Activated CD4-positive, alpha-beta T cell treated with anti-CD3 and anti-CD28 coated beads, Interleukin-2, amount 50 U/mL, for 4 hours (primary cell): ENCODE results near the gene ABHD16A.
A peak's percentile ranks its signal among the peaks of the same experiment; 100 is the strongest.
"Not testable (repeated sequence)": the region's sequence is repeated elsewhere in the genome, so short reads cannot be mapped to it uniquely, and the experiment has no call there.

Experiments used
- DNase-seq, 2 experiments: peaks; one replicate each; pipeline ENCODE4 v3.0.0-alpha.2; 2020

Gene ABHD16A

DNA sequence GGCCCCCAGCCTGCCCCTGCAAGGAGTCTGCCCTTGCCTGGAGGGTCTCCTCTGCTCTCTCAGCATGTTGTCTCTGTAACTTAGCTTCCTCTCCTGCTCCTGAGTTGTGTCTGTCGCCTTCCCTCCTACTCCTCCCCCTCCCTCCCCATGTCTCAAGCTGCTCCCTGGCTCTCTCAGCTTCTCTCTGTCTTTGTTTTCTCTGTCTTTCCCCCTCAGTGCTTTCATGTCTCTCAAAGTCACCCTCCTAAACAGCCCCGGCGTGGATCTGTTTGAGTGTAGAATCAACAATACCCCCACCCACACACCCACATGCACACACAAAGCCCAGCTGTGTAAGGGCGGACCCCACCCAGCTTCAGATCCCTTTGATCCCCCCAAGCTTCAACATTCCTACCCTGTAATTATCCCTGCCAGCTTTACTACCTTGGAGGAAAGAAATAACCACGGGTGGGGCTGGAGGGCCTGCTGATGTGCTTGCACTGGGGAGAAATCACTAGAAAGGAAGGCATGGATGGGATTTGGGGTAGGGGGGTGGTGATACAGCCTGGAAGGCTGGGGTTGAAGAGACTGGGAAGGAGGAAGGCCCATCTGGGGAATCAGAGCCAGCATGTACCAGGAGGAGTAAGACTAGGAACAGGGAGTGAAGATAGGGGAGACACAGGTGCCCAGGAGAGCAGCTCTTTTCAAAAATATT, 11.0 kb upstream of the ABHD16A start:
- no peak for DNase-seq

DNA sequence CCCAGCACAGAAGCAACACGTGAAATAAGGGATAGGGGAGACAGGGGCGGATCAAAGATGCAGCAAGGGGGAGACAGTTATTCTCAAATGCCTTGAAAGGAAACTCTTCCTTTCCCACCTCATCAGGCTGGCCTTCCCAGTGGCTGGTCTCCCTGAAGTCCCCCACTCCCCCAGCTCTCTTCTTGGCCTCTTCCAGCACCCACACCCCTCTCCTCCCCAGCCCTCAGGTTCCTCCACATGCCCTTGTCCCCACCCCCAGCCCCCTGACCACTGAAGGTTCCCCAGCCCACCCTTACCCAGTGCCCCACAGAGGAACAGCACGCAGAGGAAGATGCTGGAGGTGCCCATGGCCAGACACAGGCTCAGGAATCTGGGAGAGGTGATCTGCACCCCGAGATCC, 10.3 kb upstream of the ABHD16A start:
- no peak for DNase-seq

DNA sequence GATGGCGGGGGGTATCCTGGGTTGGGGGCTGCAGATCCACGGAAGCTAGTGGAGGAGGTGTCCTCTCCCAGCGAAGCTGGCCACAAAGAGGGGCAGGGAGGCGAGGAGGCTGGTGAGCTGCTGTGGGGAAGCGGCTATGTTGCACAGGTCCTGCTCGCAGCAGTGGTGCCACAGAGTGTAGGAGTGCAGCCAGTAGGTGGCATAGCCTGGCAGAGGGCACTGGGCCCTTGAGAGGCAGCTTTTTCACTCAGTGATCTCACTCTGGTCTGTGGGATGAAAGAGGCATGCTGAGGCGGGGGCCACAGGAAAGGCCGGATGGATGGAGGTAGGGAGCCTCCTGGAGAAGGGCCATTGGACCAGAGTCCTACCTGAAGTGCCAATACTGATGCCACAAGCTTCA, 9.2 kb upstream of the ABHD16A start:
- no peak for DNase-seq

DNA sequence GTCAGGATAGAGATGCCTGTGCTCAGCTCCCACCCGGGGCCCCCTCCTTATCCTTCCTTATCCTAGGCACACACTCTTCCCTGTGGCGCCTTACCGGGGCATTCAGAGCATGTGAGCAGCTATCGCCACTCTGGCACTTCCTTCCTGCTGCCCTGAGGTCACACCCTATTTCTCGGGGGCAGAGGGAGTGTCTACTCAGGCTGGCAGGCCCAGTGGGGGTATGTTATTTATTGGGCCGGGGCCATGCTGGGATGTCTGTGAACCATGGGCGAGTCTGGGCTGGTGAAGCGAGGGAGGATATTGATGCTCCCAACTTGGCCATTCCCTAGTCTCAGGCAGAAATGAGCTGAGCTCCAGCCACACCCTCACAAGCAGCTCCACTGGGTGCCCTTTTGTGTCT, 8.1 kb upstream of the ABHD16A start:
- no peak for DNase-seq

DNA sequence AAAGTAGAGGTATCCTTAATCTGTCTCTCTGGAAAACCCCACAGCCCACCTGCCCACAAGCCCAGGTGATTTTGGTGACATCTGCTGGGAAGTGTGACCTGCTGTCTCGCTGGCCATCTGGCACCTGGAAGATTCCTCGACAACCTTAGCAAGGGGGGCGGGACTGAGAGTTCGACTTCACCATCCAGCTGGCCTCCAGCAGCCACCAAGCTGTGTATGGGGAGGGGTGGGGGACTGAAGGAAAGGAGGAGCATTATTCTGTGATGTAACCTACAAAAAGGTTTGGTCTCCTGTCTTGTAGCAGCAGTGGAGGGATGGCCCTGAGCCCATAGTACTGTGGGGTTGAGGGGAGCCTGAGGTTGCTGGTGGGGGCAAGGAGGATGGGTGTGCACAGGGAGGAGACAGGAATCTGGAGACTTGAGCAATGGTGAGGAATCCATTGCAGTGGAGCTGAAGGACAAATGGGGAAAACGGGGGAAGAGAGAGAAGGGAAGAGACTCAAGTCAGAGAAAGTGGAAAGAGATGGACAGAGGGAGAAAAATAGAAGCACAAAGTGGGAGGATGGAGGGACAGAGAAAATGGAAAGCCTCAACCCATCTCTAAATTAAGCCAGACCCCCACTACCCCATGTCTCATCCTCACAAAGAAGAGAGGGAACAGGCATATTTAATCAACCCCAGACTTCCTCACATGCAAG, 7.5 kb upstream of the ABHD16A start:
- DNase-seq = no peak

DNA sequence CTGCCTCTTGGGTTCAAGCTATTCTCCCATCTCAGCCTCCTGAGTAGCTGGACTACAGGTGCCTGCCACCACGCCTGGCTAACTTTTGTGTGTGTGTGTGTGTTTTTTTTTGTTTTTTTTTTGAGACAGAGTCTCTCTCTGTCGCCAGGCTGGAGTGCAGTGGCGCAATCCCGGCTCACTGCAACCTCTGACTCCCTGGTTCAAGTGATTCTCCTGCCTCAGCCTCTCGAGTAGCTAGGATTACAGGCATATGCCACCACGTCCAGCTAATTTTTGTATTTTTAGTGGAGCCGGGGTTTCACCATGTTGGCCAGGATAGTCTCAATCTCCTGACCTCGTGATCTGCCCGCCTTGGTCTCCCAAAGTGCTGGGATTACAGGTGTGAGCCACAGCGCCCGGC, 6.0 kb upstream of the ABHD16A start:
- DNase-seq = not testable (repeated sequence)

DNA sequence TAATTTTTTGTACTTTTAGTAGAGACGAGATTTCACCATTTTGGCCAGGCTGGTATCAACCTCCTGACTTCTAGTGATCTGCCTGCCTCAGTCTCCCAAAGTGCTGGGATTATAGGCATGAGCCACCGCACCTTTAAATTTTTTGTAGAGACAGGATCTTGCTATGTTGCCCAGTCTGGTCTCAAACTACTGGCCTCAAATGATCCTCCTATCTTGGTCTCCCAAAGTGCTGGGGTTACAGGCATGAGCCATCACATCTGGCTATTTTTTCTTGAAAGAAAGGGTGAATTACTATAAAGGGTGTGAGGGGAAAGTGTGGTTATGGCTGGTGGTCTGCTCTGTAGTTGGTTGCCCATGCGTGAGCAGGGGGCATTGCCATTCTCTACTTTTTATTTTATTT, 5.1 kb upstream of the ABHD16A start:
- no peak for DNase-seq

DNA sequence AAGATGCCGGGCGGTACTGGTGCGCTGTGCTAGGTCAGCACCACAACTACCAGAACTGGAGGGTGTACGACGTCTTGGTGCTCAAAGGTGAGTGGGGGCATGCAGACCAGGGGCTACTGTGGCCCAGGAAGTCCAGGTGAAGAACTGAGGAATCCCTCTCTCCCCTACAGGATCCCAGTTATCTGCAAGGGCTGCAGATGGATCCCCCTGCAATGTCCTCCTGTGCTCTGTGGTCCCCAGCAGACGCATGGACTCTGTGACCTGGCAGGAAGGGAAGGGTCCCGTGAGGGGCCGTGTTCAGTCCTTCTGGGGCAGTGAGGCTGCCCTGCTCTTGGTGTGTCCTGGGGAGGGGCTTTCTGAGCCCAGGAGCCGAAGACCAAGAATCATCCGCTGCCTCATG, 4.6 kb upstream of the ABHD16A start:
- no peak for DNase-seq

DNA sequence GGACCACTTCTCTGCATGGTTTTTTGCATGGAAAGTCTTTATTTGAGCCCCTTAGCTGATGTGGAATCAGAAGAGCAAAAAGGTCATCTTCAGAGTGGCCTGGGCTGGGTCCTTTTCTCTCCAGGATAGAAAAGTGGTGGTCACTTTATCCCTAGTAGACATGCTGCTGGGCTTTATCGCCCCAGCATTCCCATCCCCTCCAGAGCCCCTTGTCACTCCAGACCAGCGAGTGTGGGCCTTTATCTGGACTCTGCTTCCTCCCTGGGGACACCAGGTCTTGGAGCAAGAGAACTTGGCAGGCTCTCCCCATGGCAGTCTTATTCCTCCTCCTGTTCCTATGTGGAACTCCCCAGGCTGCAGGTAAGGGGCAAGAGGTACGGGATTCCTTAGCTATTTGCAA, 3.5 kb upstream of the ABHD16A start, which contains the start of gene LY6G6F:
Gene LY6G6F, plus strand, starts transcription at position 268 of the 400 bp plus-strand sequence. Its CDS starts 41 bp downstream, at position 309.
- DNase-seq = no peak

DNA sequence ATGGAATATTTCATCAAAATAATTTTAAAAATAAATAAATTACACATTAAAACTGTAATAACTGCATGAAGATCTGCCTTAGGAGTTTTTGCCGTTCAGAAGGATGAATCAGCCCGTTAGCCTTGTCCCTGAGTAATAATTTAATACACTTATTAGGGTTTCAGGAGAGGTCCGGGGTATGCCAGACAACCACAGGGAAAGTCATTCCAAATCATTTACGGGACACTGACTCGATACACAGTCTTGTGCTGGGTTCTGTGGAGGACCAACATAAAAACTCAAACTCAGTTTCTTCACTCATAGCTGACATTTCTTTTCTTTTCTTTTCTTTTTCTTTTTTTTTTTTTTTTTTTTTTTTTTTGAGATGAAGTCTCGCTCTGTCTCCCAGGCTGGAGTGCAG, 2.8 kb upstream of the ABHD16A start:
- DNase-seq = no peak

DNA sequence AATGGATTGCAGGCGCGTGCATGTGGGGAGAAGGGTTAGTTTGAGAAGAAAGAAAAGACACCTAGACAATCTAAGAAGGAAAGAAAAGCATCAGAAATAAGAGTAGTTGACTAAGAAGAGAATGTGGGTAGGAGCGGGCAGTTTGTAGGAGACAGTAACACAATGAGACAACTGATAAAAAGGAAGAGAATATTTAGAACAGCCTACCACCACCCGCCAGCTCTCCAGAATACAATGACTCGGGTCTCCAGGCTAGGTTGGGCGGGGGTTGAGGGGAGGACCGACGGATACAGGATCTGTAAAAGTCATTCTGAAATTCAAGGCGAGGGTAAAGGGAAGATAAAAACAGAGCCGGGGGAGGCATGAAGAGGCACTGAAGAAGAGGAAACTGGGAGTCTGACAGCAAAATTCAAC, 712 bp downstream of the ABHD16A start:
- DNase-seq = peak; percentile 23 to 26

DNA sequence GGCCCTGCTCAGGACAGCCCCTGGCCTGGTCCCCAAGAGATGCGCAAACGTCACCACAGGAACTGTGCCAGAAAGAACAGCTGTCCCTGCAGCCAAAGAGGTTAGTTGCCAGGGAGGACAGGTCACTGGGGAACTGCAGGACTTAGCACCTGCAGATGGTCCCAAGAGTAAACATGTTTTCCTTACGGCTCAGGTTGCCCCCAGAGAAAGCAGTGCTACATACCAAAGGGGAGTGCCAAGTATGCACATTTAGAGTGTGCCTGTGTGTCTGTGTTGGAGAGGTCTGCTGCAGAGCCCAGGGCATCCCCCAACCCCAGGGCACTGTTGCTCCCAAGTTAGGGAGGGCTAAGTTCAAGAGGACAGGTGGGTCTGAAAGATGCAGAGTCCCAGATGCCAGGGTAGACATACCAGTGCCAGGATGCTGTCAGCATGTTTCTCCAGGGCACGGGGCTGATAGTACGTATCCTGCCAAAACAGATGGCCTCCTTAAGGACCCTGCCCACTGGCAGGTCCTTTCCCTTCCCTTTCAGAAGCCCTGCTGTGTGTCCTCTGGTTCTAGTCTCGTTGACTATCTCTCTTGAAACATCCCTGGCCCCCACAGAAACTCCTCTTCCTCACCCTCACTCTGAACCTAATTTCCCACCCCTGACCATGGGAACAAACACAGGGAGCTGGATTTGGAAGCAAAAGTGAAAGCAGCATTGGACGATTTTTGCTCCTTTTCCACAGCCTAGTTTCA, 1.3 kb downstream of the ABHD16A start:
- DNase-seq = no peak

DNA sequence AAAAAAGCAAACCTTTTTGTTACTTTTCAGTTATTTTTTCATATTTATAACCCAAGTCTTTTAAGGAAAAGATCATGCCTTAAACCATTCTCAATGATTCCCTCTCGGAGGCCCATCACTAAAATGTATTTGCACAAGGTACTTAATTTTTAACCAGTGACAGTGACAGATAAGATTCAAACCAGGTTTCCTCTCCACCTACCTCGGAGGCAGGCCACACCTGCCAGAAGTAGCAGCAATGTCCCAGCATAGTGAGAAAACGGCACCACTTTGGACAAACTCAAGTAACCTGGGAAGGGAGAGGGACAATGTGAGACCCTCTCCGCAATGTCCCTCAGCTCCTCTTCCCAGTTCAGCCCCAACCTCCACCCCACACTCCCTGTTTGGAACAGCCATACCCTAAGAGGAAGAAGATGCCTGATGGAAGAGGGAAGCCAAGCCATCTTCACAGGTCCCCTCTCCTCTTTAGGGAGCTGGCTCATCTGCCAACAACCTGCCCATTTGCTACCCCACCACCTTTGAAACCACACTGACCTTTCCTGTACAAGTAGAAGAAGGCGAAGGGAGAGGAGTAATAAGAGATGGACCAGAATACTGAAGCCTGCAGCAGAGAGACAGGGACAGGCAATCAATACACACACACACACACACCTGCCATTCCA, 2.3 kb downstream of the ABHD16A start:
- no peak for DNase-seq

DNA sequence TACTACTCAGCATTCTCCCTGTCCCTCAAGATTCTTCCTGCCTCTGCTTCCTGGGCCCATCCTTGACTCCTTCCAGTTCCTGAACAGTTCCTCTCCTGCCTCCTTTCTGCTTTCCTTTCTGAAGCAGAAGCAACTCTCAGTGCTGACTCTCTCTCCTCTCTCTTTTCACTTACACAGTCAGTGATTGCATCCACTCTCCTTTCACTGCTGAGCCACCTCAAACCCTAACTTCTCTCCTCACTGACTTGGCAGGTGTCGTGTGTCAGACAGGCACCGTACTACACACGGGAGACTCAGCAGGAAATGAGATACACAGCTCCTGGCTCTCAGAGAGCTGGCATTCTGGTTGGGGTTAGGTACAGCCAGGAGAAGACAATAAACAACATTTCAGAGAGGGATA, 5.6 kb downstream of the ABHD16A start:
- DNase-seq = no peak

DNA sequence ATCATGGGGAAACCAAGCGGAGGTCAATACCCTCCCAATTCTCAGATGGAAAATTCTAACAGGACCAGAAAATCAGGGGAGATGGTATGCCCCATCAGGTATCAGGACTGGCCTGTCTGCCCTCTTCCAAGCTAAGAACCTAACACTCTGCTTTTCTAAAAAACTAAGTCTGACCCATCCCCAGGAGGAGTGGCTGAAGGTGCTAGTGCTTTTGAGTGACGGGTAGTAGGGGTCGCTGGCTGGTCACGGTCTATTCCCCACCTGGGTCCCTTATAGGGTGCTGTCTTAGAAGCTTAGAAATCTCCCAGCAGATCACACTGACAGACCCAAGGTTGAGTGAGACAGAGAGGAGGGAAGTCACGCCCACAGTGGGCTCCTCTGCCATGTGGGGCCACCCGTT, 9.6 kb downstream of the ABHD16A start:
- no peak for DNase-seq

DNA sequence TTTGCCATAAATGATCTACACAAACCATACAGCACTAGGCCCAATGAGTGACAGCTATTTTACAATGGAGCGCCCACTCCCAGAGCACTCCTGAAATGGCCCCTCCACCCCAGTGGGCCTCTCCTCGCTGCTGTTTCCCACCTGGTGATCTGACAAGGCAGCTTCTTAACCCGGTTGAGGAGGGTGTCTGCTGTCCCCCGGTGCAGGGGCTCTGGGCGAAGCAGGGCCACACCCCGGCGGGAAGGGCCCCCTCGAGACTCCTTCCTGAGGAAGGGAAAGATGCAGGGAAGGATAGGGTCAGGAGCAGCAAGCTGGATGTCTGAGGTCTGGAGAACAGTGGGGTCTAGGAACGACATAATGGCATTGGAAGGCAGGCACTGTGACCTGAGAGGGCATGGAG, 10.2 kb downstream of the ABHD16A start:
- DNase-seq = no peak

DNA sequence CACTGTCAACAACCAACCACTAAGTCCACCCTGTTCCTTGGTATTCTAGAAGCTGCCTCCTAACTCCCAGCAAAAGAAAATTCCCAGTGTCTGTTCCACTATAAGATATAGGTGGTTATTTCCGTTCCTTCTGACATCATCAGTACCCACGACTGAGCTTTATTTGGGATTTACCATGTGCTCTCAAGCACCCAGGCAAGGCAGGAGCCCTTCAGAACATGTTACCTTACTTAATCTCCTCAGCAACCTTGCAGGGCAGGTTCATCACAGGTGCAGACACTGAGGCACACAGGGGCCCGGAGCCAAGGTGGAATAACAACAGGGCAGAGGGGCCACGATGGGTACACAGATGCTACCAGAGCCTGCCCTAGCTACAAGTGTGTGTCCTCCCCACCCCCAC, 10.8 kb downstream of the ABHD16A start:
- no peak for DNase-seq

DNA sequence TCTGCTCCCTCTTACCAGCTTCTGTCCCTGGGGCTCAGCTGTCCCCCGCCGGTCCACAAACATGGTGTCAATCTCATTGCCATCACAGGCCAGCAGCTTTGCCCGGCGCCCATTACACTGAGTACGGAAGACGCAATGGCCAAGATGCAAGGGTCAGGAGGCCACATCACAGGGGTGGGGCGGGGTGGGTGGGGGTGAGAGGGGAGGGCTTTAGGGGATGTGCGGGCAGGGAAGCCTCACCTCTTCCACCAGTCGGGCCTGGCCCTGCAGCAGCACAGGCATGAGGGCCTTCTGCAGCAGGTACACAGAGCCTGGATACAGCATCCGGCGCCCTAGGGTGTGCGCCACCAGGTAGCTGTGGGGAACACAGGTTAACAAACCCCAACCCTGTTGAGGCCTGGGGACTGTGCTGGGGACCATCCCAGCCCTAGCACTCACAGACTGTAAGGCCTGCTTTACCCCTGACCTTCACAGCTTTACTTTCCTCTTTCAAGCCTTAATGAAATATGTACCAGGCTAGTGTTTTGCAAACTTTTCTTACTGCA, 11.5 kb downstream of the ABHD16A start:
- DNase-seq = no peak

DNA sequence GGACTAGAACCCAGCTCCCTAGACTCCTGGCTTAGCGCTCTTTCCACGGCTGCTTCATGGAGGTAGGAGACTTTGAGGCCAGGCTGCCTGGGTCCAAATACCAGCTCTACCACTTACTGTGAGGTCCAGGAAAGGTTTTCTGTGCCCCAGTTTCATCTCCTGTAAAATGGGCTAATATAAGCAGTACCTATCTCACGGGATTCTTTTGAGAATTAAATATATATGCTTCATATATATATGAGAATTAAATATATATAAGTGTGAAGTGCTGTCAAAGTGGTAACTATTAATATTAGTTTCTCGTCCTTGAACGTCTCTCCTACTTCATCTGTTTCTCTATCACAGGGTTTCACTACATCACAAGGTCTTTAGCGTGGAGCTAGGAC, 12.1 kb downstream of the ABHD16A start:
- no peak for DNase-seq

DNA sequence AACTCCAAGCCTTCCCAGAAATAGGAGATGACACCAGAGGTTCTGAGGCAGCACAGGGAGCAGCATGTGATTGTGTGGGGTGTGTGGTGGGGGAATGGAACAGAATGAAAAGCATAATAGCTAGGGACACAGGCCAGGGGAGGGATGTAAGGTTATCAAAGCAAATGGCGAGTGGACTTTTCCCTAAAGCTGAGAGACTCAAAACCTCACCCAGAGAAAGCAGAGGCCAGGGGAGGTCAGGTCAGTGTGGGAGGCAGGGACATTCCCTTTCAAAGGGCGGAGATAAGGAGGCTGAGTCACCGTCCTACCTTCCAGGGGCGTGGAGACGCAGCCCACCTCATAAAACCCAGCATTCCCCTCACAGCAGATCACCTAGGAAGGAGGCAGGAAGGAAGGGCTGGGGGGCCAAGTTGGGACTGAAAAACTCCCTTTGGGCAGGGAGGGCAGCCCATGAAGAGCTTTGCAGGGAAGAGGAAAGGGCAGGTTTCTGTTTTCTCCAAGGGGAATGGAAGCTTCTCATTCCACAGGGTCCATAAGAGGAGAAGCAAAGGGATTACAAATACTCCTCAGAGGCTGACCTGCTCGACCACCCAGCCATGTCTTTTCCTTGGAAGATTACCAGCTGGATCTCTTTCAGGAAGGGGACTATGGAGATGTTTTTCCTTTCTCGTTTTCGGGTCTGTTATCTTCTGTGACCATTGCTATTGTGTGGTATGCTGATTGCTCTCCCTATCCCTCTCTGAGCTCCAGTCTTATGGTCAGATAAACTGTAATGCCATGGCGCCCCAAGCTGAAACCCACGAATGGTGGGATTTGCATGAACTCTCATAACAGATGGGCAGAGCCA, 12.7 kb downstream of the ABHD16A start:
- no peak for DNase-seq

DNA sequence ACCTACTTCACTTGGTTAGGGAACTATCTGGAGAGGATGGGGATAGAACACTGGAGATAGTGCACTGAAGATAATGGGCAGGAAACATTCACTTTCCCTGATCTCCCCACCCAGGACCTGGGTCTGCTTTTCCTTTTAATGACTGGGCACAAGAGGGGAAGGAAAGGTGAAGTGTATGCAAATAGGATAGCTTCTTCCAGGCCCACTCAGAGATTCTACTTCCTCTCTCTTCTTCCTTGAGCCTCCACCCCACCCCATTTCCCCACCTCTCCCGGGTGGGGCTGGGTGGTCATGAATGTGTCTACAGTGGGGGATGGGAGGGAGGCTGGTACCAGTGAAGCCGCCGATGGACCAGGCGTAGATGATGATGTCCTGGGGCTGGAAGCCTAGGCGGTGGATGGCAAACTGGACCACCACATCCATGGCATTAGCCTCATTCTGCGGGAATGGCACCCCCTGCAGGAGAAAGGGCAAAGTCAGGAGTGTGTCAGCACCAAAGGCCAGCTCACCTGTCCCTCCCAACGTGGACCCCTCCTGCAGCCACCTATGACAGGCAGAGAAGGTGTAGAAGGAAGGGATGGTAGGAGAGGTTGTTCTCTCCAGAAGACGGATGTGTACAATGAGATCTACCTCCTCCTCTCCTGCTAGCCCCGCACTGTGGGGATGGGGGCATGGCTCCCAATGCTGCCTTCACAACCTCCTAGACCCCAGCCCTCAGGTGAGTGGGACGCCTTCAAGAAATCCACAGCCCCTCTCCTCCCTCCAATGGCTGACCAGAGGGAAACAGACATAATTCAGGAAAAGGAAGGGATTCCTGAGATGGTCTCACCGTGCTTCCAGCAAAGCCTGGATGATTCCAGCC, 13.6 kb downstream of the ABHD16A start:
- no peak for DNase-seq
